Activated CD8-positive, alpha-beta memory T cell treated with anti-CD3 and anti-CD28 coated beads, Interleukin-2, amount 50 U/mL, for 1 hour (primary cell): ENCODE measurements around the gene CDK16.

Source experiments
- DNase-seq: peaks from one replicate; pipeline ENCODE4 v3.0.0-alpha.2; 2020; ENCODE audit errors: extremely low read depth

CDK16 gene

DNA sequence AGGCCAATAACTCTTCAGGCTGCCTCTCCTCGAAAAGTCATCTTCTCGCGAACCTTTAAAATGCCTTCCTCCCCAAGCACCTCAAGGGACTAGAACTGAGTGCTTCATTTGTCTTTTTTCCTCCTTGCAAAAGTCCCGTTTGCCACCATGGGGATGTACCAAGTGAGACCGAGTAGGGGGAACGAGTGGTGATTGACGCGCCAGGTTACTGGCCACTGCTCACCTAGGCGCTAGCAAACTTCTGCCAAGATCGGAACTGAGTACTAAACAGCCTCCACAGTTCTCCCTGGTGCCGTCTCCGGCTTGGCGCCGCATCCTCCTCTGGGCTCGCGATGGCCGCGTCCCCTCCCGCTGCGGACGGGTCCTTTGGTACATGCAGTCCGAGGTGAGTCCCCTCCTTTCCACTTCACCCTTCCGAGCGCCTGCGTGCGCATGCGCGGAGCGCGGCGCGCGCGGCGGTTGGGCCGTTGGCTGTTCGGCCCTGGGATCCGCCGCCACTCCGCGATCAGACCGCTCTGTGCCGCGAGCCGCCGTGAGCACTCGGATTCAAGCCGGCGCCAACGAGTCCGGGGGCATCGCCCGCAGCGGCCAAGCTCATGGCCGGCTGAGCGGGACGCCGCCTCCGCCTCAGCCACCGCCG is at the start of gene CDK16:
CDK16 (plus strand) TSS at position 402 of the 640 bp plus-strand sequence. CDS start 4,877 bp downstream, outside the sequence.
- peak; percentile 47 for DNase-seq

DNA sequence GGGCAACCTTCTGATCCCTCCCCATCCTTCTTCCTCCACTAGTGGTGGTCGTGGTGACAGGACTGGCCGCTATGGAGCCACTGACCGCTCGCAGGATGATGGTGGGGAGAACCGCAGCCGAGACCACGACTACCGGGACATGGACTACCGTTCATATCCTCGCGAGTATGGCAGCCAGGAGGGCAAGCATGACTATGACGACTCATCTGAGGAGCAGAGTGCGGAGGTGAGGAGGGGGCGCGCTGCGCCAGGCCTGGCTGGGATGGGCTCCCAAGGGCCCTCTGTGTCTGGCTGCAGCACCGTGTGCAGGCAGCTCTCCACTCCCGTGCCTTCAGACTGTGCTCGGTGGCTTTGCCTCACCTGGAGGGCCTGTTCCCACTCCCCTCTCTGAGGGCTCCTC is 49.2 kb upstream of the CDK16 start:
- no peak for DNase-seq

DNA sequence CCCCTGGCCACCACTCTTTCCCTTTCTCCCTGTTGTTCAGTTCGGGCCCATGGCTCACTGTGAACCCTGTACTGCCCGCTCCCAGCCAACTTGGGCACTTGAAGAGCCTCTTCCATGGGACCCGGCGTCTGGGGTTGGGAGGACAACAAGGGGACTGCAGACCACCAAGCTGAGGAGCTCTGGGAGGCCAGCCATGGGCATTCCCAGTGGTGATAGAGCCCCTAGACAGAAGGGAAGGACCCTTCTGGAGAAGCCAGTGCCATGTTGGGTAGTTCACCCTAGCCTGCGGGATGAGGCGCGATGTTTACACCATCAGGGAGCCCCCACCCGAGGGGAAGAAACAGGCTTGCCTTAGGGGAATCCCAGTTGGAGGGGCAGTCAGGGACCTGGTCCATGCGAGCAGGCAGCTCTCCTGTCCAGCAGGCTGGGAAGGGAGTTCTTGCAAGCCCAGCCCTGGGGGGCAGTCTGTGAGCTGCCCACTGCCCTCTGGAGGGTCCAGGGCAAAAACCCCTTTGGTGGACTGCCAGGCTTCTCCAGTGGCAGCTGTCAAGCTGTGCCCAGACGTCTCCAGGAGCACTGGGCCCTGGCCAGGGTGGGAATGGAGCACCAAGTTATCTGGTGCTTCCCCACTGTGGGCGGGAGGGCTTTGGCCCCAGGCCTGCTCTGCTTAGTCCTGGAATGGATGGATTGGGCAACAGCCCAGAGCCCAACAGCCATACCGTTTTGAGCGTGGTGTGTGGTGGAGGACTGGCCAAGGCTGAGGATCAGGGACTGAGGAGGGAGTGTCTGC is 48.6 kb upstream of the CDK16 start:
- DNase-seq = no peak

GRCh38 chrX:47170861-47171692 is 47.4 kb upstream of the CDK16 start:
- no peak for DNase-seq

DNA sequence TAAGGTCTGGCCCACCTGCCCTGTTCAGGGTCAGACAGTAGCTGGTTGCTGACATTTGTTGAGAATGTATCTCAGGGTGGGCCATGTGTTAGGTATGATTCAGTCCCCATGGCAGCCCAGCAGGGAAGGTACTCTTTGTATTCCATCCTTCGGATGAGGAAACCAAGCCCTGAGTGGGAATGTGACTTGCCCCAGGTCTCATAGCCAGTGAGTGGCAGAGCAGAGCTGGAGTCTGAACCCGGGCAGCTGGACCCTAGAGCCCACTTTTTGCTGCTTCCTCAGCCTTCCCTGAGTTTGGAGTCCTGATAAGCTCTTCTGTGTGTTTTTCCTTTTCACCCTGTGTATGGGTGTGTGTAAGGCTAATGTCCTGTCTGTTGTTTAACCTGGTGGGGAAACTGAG is 46.5 kb upstream of the CDK16 start:
- no peak for DNase-seq

DNA sequence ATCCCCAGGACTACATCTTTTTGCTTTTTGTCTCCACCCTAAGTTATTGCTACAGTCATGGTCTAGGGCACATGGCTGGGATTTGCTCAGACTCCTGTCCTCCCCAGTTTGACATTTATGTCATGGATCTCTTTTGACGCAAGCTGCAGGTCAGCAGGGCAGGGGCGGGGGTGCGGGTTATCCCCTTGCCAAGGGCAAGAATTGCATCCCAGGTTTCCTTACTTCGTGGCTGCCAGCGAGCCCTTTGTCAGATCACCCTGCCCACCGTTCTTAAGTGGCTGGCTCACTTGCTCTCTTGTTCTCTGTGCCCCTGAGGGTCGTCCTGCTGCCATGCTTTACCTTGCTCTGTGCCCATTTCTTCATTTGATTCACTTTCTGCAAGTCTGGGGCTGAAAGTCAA is 45.9 kb upstream of the CDK16 start:
- DNase-seq = no peak

DNA sequence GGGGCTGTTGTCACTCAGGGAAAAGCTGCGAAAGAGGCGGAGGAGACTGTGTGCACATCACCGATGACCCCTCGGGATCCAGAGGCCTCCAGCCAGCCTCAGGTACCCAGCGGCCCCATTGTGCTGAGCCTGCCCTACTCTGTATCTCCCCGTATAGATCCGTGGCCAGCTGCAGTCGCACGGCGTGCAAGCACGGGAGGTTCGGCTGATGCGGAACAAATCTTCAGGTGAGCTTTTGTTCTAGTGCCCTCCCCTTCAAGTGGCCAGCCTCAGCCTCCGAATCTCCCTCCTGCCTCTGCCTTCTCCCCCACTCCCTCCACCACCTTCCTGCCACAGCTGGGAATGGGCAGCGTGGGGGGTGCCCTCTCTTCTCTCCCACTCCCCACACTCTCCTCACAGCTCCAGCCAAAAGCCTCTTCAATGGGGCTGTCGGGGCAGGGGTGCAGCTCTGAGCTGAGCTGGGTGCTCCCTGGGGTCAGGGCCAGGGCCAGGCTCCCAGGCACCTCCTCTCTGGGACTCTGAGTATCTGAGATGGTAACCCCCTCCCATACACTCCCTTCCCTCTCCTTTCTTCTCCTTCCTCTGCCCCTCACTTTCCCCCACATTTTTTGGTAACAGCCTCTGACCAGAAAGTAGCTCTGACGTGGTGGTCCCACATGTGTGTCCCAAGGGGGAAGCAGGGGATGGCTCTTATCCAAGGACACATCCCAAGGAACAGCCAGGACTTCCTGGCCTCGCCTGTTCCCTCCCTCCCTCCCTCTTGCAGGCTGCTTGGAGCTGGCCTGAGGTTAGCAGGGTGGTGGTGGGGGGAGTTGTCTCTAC is 45.3 kb upstream of the CDK16 start:
- no peak for DNase-seq

- no peak for DNase-seq
Observed at GRCh38 chrX:47174376-47174775, 44.1 kb upstream of the CDK16 start.

- DNase-seq = no peak
Observed at GRCh38 chrX:47174846-47175587, 43.5 kb upstream of the CDK16 start.

- no peak for DNase-seq
Observed at GRCh38 chrX:47175588-47175980, 42.9 kb upstream of the CDK16 start.

DNA sequence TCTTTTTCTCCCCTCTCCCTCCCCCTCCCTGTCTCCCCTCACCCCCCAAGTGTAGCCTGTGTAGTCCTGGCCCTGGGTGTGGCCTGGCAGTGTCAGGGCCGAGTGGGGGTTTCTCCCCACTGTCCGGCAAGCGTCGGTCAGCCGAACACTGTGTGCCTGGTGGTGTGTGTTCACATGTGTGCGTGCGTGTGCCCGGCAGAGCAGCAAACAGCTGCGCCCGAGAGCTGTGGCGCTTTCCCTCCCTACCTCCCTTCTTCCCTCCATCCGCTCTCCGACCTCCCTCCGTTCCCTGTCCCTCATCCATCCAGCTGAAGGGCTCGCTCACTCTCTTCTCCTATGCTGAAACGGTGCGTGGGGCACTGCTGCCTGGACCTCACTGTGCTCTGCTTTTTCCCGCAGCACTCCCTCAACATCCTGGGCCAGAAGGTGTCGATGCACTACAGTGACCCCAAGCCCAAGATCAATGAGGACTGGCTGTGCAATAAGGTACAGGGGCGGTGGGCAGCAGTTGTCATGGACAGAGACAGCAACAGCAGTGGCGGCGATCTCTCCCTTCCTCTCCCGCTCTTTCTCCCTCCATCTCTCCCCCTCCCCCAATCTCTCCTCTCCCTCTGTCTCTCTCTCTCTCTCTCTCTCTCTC is 42.3 kb upstream of the CDK16 start:
- no peak for DNase-seq

- no peak for DNase-seq
Observed at GRCh38 chrX:47177079-47177478, 41.4 kb upstream of the CDK16 start.

GRCh38 chrX:47178337-47178736 is 40.1 kb upstream of the CDK16 start:
- no peak for DNase-seq

DNA sequence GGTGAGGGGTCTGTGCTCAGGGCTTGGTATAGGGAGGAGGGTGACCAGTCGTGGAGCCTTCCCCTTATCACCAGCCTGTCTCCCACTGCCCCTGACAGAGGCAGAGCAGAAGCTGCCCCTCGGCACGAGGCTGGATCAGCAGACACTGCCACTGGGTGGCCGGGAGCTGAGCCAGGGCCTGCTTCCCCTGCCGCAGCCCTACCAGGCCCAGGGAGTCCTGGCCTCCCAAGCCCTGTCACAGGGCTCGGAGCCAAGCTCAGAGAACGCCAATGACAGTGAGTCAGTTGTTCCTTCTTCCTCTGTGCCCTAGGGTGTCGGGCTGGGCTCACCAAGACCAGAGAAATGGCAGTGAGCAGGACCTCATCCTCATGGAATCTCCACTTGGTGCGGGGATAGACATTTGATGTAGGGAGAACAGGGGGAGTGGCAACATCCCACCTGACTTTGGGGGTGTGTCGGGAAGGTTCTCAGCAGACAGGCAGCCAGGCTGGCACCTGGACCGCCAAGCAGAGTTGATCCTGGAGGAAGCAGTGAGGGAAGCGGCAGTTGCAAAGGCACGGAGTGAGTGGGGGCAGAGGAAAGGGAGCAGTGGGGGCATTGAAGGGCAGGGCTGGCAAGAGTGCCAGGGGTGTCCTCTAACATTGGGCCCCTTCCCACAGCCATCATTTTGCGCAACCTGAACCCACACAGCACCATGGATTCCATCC is 39.1 kb upstream of the CDK16 start:
- no peak for DNase-seq

GRCh38 chrX:47179928-47180255 is 38.6 kb upstream of the CDK16 start:
- no peak for DNase-seq

GRCh38 chrX:47180346-47180745 is 38.1 kb upstream of the CDK16 start:
- DNase-seq = no peak

DNA sequence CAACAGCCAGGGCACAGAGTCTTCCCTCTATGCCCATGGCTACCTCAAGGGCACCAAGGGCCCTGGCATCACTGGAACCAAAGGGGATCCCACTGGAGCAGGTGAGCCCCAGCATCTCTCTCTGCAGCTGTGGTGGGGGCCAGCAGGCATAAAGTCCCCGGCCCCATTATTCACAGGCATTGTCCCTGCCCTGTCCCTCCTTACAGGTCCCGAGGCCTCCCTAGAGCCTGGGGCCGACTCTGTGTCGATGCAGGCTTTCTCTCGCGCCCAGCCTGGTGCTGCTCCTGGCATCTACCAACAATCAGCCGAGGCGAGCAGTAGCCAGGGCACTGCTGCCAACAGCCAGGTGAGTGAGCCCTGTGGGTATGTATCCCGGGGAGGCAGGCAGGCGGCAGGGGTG is 37.2 kb upstream of the CDK16 start:
- no peak for DNase-seq

- DNase-seq = no peak
Observed at GRCh38 chrX:47182106-47182700, 36.3 kb upstream of the CDK16 start.

DNA sequence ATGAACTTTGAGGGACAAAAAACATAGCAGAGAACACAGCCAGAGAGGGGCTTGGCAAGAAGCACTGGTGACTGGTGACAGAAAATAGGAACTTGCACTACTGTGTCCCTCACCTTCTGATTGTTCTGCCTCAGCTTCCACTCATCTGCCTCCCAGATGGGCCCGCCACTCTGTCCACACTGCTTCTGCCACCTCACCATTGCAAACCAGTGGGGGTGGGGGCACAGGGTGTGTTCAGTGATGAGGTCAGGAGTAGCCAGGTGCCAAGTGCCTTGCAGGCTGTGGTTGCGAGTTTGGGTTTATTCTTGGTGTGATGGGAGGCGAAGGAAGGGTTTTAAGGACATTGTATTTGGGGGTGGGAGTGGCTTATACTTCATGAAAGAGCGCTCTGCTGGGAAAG is 34.0 kb upstream of the CDK16 start:
- DNase-seq = no peak

- no peak for DNase-seq
Observed at GRCh38 chrX:47185241-47185640, 33.2 kb upstream of the CDK16 start.
